Adrenal gland (tissue), 12 donors: ENCODE data around the gene KDM6B. TPM values are rescaled to one million over a fixed set of nuclear protein-coding genes. Genes with fewer than 3 reads are reported as not detected.
A peak's percentile ranks its signal among the peaks of the same experiment; 100 is the strongest.

Experiments used
- DNase-seq, 7 donors: peaks; one replicate each; pipeline ENCODE4 v3.0.0-alpha.2; 2019 to 2020
- H3K27ac ChIP-seq, 5 donors: fragments of 200-600 bp; sonication (generic) in 4 of 5; 1 replicate in 3 of 5; 2 replicates in 2 of 5; pipeline versions ENCODE4 v1.5.1 to v1.8.0; 2016 to 2020; ENCODE audit warnings: mild to moderate bottlenecking in 1 of 5
- H3K27me3 ChIP-seq: fragments of 200-600 bp; 2 replicates; pipeline ENCODE4 v1.8.0; 2021
- H3K36me3 ChIP-seq, 2 donors: fragments of 200-600 bp; replicated peaks in 1 of 2; 1 replicate in 1 of 2; 2 replicates in 1 of 2; pipeline versions ENCODE4 v1.5.1 to v1.8.0; 2018 to 2022
- H3K4me1 ChIP-seq, 2 donors: fragments of 200-600 bp; replicated peaks in 1 of 2; 1 replicate in 1 of 2; 2 replicates in 1 of 2; pipeline versions ENCODE4 v1.5.1 to v1.8.0; 2018 to 2021
- H3K4me3 ChIP-seq, 4 donors: fragments of 200-600 bp; sonication (generic) in 3 of 4; one replicate each; pipeline ENCODE4 v1.5.1; 2016 to 2018
- H3K9me3 ChIP-seq, 3 donors: fragments of 200-600 bp; sonication (generic) in 1 of 3; replicated peaks in 1 of 3; 1 replicate in 2 of 3; 2 replicates in 1 of 3; pipeline versions ENCODE4 v1.5.1 to v1.8.0; 2016 to 2021
- POLR2A ChIP-seq, 2 donors: fragments of 450-650 bp; IDR thresholded peaks; one replicate each; pipeline ENCODE4 v1.6.1; 2017; ENCODE audit warnings: antibody characterized with exemption in 2 of 2, mild to moderate bottlenecking in 2 of 2, moderate library complexity in 1 of 2
- WGBS, 4 donors: extraction: QIAGEN DNeasy Blood & Tissue Kit in 2 of 4; methylation state at CpG; one replicate each; pipeline versions ENCODE4 v1.1.5 to v1.1.7; 2013 to 2017; 5-methylcytosine and 5-hydroxymethylcytosine counted together
- intact Hi-C, 2 donors: fragments of 100-400 bp; cut with DNase I; formaldehyde crosslinking; loops; one replicate each; pipeline versions ENCODE4 v1.14.1 to v1.15.0; 2022 to 2023
- polyA plus RNA-seq, 3 donors: library from polyadenylated mRNA; stranded (reverse); fragments of 200-250 nt in 2 of 3; fragments of 350-450 nt in 1 of 3; fragmentation: Illumina TruSeq in 1 of 3; extraction: RNeasy Lipid Tissue Mini Kit (QIAGEN cat#74804) in 1 of 3; gene quantifications; one replicate each; pipeline ENCODE4 v1.2.3, GENCODE V29; 2013 to 2014
- total RNA-seq, 9 donors: library from RNA; depleted of rRNA in 4 of 9; stranded (reverse); fragments of >200 nt in 4 of 9; fragments of 120-200 nt in 1 of 9; fragmentation: NEBNext Ultra II Directional in 1 of 9; extraction: Animal tissue kit (Norgen Biotek cat#: 25700) in 1 of 9; gene quantifications; one replicate each; pipeline versions ENCODE4 v1.1.0 to v1.2.4, GENCODE V29; 2013 to 2023
- TF ChIP-seq, protein P1 (sequence below), 6 experiments: fragments of 450-650 bp in 4 of 6; fragments of 200-600 bp in 2 of 6; sonication (generic) in 1 of 6; IDR thresholded peaks; 1 replicate in 5 of 6; 2 replicates in 1 of 6; pipeline versions ENCODE4 v1.5.1 to v1.8.0; 2016 to 2021; ENCODE audit warnings: antibody characterized with exemption in 6 of 6, mild to moderate bottlenecking in 2 of 6, moderate library complexity in 1 of 6
- donor health status: healthy with polysubstance abuse.
- donor health status: Bipolar disorder and iron deficiency.
- donor health status: DM: yes; HTN: yes; CAD: no.
- donor health status: DM: no; HTN: no; CAD: no.
- donor health status: DM: no; HTN: no; CAD: no.
- donor health status: DM: yes; HTN: yes; CAD: no.

KDM6B gene
- total and polyA plus RNA-seq, 12 donors, result 2.2 to 35.9 (median 11.2) TPM

DNA sequence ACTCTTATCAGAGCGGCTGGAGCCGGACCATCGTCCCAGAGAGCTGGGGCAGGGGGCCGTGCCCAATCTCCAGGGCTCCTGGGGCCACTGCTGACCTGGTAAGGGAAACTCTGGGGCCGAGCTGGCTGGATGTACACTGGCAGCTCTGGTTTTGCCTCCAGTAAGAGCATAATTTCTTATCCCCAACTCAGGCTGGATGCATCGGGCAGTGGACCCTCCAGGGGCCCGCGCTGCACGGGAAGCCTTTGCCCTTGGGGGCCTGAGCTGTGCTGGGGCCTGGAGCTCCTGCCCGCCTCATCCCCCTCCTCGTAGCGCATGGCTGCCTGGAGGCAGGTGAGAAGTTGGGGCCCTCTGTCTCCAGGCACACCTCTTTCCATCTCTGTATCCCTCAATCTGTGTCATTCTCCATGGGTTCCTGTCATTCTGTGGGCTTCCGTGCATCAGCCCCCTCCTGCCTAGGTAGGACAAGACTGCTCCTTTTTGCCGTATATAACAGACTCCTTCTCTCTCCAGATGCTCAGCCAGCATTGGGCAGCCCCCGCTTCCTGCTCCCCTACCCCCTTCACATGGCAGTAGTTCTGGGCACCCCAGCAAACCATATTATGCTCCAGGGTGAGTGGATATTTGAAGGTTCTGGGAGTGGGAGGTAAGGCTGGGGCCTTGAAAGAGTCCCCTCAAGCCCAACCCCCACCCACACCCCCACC lies 11.5 kb downstream of the KDM6B start:
- peak overlapping the region in 2 of 4 donors; percentile 62 to 82 for H3K4me3 ChIP-seq

DNA sequence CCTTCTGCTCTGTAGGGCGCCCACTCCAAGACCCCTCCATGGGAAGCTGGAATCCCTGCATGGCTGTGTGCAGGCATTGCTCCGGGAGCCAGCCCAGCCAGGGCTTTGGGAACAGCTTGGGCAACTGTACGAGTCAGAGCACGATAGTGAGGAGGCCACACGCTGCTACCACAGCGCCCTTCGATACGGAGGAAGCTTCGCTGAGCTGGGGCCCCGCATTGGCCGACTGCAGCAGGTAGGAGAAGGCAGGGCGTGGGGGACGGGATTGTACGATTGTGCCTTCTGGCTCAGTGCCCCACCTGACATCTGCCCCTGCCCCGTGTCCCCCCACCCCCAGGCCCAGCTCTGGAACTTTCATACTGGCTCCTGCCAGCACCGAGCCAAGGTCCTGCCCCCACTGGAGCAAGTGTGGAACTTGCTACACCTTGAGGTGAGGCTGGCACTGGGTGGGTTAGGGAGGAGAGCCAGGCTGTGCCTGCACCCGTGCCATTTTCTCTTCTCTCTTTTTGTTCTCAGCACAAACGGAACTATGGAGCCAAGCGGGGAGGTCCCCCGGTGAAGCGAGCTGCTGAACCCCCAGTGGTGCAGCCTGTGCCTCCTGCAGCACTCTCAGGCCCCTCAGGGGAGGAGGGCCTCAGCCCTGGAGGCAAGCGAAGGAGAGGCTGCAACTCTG lies 12.2 kb downstream of the KDM6B start:
- Histone ChIP-seq H3K27ac (peak overlapping the region in 2 of 5 donors; percentile 99), H3K4me3 (no peak overlapping the region), H3K4me1 (peaks cover 16 to 27% of the 10 kb centered on the region in 2 donors), H3K27me3 (no peaks in the 10 kb centered on the region), H3K9me3 (no peaks in the 10 kb centered on the region), H3K36me3 (peaks cover 0 to 53% of the 10 kb centered on the region in 2 donors)
- TF ChIP-seq POLR2A (IDR thresholded peaks at IDR 0.05), result no peak
- TF ChIP-seq, protein P1, sequence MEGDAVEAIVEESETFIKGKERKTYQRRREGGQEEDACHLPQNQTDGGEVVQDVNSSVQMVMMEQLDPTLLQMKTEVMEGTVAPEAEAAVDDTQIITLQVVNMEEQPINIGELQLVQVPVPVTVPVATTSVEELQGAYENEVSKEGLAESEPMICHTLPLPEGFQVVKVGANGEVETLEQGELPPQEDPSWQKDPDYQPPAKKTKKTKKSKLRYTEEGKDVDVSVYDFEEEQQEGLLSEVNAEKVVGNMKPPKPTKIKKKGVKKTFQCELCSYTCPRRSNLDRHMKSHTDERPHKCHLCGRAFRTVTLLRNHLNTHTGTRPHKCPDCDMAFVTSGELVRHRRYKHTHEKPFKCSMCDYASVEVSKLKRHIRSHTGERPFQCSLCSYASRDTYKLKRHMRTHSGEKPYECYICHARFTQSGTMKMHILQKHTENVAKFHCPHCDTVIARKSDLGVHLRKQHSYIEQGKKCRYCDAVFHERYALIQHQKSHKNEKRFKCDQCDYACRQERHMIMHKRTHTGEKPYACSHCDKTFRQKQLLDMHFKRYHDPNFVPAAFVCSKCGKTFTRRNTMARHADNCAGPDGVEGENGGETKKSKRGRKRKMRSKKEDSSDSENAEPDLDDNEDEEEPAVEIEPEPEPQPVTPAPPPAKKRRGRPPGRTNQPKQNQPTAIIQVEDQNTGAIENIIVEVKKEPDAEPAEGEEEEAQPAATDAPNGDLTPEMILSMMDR (IDR thresholded peaks at IDR 0.05), result no peak
- intact Hi-C loops, result no loop called here
- 80 to 88% (median 84%) methylated on average over 7 to 22 of the region's 22 CpGs for WGBS, 4 donors
- DNase-seq, result peak in 5 of 7 donors; percentile 22 to 58 (median 31)

More for the DNA sequence above, 11.5 kb downstream of the KDM6B start:
- 62 to 79% (median 67%) methylated on average over 5 to 15 of the region's 15 CpGs for WGBS, 4 donors
- DNase-seq, result peak in 4 of 7 donors; percentile 17 to 57 (median 37)
- intact Hi-C loops, result no loop called here
- peak overlapping the region; percentile 23 to 99 (median 98) for H3K27ac ChIP-seq
- H3K36me3 ChIP-seq, result peaks cover 0 to 46% of the 10 kb centered on the region in 2 donors
- no peak for TF ChIP-seq POLR2A (IDR thresholded peaks at IDR 0.05)
- TF ChIP-seq, protein P1 (IDR thresholded peaks at IDR 0.05), result no peak
- H3K4me1 ChIP-seq, result peaks cover 23 to 29% of the 10 kb centered on the region in 2 donors
- no peaks in the 10 kb centered on the region for H3K27me3 ChIP-seq
- H3K9me3 ChIP-seq, result no peaks in the 10 kb centered on the region

DNA sequence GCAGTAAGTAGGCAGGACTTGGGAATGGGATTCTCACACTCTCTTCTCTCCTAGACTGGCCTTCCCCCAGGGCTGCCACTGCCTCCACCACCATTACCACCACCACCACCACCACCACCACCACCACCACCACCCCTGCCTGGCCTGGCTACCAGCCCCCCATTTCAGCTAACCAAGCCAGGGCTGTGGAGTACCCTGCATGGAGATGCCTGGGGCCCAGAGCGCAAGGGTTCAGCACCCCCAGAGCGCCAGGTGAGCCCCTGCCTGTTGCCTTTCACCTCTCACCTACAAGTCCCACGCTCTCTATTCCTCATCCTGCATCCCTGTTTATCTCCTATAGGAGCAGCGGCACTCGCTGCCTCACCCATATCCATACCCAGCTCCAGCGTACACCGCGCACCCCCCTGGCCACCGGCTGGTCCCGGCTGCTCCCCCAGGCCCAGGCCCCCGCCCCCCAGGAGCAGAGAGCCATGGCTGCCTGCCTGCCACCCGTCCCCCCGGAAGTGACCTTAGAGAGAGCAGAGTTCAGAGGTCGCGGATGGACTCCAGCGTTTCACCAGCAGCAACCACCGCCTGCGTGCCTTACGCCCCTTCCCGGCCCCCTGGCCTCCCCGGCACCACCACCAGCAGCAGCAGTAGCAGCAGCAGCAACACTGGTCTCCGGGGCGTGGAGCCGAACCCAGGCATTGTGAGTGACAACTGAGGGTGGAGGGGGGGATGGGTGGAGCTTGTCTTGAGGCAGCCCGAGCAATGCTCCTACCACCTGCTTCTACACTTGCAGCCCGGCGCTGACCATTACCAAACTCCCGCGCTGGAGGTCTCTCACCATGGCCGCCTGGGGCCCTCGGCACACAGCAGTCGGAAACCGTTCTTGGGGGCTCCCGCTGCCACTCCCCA lies 13.0 kb downstream of the KDM6B start:
- Histone ChIP-seq H3K4me1 (peaks cover 12 to 31% of the 10 kb centered on the region in 2 donors), H3K9me3 (no peaks in the 10 kb centered on the region), H3K27me3 (no peaks in the 10 kb centered on the region), H3K4me3 (no peak overlapping the region), H3K27ac (no peak overlapping the region), H3K36me3 (peaks cover 0 to 59% of the 10 kb centered on the region in 2 donors)
- intact Hi-C loops, result no loop called here
- WGBS, 4 donors, result 80 to 90% (median 86%) methylated on average over 16 to 34 of the region's 34 CpGs
- TF ChIP-seq, protein P1 (IDR thresholded peaks at IDR 0.05), result no peak
- TF ChIP-seq POLR2A (IDR thresholded peaks at IDR 0.05), result no peak
- peak in 5 of 7 donors; percentile 18 to 57 (median 39) for DNase-seq
